Omental fat pad (tissue), 4 donors: ENCODE results near the gene CNTNAP5. TPM values are rescaled to one million over a fixed set of nuclear protein-coding genes. Genes with fewer than 3 reads are reported as not detected.

Source experiments
- ATAC-seq: fragments of 150-250 bp; one replicate; pipeline ENCODE4 v1.9.1; 2016; ENCODE audit warnings: mild to moderate bottlenecking, moderate library complexity; ENCODE audit not compliant: low FRiP score
- DNase-seq: peaks from one replicate; pipeline ENCODE4 v3.0.0-alpha.2; 2019; ENCODE audit warnings: low spot score
- total RNA-seq, 4 donors: library from RNA; depleted of rRNA; stranded (reverse); fragments of >200 nt; gene quantifications; one replicate each; pipeline ENCODE4 v1.1.0, GENCODE V29; 2016
- TF ChIP-seq, protein P1 (sequence below), 3 donors: fragments of 450-650 bp; IDR thresholded peaks; one replicate each; pipeline ENCODE4 v1.5.1; 2016 to 2017; ENCODE audit warnings: antibody characterized with exemption in 3 of 3, mild to moderate bottlenecking in 3 of 3, moderate library complexity in 2 of 3

Gene CNTNAP5
- total RNA-seq, 4 donors from 2014 or later = not detected

DNA sequence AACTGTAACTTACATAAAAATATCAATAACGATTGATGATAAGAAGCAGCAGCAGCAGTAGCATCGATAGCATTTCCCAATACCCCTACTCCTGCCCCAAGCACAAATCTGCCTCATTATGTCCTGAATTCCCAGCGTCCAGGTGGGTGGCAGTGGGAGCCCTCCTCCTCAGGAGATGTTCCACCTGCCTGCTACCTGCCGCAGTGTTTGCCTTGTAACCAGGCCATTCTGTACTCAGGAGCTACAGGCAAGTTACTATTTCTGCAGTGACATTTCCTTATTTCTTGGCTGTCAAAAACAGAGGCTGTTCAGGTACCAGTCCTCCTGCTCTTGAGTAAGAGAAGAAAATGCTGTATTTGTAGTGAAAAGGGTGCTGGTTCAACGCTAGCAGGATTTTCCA is 236.4 kb downstream of the CNTNAP5 start:
- ATAC-seq = no peak
- TF ChIP-seq, protein P1, sequence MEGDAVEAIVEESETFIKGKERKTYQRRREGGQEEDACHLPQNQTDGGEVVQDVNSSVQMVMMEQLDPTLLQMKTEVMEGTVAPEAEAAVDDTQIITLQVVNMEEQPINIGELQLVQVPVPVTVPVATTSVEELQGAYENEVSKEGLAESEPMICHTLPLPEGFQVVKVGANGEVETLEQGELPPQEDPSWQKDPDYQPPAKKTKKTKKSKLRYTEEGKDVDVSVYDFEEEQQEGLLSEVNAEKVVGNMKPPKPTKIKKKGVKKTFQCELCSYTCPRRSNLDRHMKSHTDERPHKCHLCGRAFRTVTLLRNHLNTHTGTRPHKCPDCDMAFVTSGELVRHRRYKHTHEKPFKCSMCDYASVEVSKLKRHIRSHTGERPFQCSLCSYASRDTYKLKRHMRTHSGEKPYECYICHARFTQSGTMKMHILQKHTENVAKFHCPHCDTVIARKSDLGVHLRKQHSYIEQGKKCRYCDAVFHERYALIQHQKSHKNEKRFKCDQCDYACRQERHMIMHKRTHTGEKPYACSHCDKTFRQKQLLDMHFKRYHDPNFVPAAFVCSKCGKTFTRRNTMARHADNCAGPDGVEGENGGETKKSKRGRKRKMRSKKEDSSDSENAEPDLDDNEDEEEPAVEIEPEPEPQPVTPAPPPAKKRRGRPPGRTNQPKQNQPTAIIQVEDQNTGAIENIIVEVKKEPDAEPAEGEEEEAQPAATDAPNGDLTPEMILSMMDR (IDR thresholded peaks at IDR 0.05) = no peak
- DNase-seq = no peak

DNA sequence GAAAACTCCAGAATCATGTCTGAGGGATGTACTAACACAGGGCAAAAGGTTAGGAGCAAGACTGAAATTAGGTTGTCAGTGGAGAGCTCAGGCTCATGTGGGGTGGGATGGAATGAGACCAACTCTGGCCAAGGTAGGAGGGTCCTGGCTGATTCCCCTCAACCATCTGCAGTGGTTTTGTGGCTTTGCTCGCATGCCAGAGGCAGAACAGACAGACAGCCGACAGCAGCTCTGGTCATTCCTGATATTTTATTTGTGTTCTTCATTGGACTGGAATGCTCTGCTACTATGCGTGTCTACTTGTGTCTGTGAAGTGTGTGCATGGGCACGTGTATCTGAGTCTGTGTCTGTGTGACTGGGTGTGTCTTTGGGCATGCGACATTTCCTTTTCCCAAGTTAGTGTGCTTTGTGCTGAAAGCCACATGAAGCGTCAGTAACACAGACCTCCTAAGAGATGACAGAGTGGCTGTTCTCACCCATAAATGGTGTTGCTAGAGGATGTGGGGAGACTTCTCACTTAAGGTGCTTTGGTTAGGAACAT is 239.5 kb downstream of the CNTNAP5 start:
- TF ChIP-seq, protein P1 (IDR thresholded peaks at IDR 0.05) = no peak
- no peak for ATAC-seq

DNA sequence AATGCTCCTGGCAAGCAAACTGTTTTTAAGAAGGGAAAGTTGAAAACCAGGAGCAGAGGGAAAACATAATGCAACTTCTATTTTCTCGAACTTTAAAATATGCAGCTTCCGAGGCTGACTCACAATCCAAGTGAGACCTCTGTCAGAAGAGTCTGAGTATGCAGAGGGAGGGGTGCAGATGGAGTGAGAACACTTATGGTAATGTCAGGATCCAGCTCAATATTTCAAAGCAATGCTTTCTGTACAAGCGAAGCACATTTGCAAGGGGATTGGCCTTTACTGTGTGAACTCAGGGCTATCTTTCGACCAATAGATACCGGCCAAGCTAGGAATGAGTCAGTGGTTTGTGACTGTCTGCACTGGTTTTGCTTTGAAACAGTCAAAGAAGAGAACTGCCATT is 242.7 kb downstream of the CNTNAP5 start:
- DNase-seq (no peak), ATAC-seq (no peak)
- TF ChIP-seq, protein P1 (IDR thresholded peaks at IDR 0.05) = no peak

More for the DNA sequence above, 239.5 kb downstream of the CNTNAP5 start:
- DNase-seq = no peak

DNA sequence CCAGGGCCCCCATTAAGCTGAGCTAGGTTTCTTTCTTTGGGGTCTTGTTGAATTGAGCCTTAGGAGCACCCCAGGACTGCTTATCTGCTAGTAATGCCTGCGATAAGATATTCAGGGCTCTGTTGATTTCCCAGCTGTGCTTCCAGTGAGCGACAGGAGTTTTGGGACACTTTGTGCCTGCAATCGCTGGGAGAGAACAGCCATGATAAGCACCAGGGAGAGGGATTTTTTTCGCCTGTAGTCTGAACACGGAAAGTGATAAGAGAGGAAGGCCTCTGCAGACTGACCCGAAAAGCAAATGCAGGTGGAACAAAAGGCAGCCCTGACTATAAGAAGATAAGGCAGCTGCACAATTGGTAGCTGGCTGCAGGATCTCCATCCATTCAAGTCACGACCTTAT is 244.3 kb downstream of the CNTNAP5 start:
- ATAC-seq (no peak), DNase-seq (no peak)
- TF ChIP-seq, protein P1 (IDR thresholded peaks at IDR 0.05) = no peak

DNA sequence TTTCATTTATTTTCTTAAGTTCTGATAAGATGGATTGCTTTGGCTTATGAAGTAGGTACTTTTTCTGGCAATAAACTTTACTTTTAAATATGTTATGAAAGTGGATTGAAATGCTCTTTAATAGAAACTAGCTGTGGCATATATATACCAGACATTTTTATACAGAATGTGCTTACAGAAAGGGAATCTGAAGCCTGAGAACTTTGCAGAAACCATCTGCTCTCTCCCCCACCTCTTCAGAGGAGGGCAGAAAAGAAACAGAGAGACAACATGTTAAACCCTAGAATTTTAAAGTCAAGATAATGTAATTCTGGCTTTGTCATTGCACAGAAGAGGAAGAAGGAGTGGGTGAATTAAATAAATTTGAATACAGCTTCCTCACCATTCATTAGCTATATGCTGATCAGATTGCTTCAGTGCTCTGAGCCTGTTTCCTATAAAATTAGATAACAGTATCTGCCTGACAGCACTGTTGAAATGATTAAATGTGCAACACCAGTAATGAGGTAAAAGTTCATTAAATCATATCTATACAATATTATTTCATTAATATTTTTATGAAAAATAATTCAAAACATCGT is 247.3 kb downstream of the CNTNAP5 start:
- ATAC-seq (no peak), DNase-seq (no peak)
- TF ChIP-seq, protein P1 (IDR thresholded peaks at IDR 0.05) = no peak

DNA sequence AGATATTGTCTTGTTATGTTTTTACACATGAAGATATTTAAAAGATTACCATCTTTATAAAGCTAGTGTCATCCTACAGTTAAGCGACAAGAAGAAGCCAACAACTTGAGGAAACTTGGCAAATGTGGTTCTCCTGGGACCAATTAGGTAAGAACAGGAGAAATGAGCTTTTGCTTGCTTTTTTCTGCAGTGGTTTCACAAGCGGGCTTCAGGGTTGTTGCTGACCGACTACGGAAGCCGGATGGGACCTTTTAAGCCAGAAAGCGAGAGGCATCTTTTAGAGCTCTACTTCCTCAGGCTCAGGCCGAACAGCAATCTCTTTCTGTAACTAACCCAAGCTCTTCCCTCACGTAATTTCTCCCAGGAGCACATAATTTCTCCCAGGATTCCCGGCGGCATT is 256.5 kb downstream of the CNTNAP5 start:
- ATAC-seq = no peak
- no peak for DNase-seq
- TF ChIP-seq, protein P1 (IDR thresholded peaks at IDR 0.05) = no peak

DNA sequence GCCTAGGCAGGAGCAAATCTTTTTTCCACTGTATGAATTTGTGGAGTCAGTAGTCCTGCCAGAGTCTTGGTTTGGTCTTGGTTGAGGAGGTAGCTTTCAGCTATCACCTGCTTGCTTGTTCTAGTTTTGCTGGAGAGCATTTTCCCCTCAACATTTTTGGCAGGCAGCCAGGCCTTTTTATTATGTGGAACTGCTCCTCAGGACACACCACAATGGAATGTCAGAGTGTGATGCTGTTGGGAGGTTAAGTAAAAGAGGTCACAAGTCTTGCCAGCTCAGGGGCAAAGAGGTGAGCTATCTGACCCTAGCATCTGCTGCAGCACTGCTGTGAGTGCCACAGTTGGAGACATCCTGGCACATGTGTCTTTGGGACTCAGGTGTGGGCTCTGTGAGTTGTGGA is 258.0 kb downstream of the CNTNAP5 start:
- TF ChIP-seq, protein P1 (IDR thresholded peaks at IDR 0.05) = no peak
- DNase-seq (no peak), ATAC-seq (no peak)
